NCI-H446 treated with DMSO at 0.1 percent for 48 hours (cell line): Measurements from ENCODE around the gene SYTL3.
"Not testable (repeated sequence)": the region's sequence is repeated elsewhere in the genome, so short reads cannot be mapped to it uniquely, and the experiment has no call there.

ENCODE experiments used
- DNase-seq: peaks from one replicate; lab custom pipeline; 2025; lab: John Stamatoyannopoulos, UW

SYTL3 gene

DNA sequence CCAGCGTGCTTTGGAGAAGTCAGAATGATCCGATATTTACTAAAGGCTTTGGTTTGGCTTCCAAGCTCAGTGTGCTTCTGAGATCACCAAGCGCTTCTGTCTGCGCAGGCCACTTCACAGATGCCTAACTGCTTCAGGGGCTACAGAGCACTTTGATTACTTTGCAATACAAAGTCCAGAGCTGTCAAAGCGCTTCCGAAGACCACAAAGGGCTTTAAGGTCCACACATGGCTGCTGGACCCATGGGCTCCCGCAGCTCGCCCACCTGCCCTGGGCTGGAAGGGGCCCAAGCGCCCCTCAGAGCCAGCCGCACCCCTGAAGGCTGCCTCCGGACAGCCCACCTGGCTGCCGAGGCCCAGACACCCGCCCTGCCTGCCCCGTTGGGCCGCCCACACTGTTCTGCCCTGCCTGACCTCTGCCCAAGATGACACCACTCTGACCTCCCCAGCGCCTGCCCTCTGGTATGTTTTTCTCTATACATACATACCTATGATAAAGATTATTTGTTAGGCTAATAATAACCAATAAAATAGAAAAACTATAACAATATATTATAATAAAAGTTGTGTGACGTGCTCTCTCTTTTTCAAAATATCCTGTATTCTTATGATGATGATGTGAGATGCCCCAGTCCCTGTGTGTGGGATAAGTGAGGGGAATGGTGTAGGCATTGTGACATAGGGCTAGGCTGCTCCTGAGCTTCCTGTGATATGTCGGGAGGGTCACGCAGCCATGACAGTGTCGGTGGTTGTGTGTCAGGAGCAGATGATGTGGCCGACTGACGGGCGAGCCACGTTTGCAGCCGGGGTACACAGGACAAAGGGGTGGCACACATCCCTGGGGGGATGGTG is 27.9 kb upstream of the SYTL3 start:
- no peak for DNase-seq

GRCh38 chr6:158622545-158623190 is 27.2 kb upstream of the SYTL3 start:
- DNase-seq: no peak

DNA sequence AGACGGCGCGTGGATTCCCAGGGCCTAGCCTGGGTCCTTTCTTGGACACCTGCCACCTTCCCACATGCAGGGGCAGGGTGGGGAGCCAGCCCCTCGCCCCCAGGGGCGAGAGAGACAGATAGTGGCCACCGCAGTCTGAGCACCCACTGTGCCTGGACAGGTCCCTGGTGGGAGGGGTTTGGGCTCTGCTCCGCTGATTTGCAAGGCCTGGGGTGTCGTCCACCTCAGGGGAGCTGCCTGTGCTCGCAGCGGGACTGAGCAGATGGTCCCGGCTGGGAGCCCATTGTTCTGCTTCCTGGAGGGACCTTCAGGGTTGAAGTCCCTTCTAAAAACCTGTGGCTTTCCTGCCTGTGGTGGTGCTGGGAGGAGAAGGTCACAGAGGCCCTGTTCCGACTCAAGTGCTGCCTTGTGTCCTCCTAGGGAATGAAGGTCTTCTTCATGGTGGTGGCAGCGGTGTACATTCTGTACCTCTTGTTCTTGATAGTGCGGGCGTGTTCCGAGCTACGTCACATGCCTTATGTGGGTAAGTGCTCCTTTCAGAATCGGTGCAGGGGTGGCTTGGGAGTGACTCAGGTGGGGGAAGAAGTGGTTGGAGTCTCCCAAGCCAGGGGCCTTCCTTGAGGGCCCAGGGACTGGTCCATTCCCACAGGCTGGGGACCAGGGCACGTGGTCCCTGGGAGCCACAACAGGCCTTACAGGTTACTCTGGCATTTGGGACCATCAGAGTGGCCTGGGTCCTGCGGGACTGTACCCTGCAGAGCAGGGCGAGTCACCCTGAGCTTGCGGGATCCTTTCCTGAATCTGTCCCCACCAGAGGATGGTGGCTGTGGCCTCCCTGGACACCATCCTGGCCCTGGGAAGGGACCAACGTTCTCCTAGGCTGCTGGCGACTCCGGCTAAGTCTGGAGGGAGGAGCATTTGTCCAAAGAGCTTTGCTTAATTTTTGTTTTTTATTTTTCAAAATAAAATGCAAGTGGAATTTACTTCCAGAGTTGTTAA is 24.9 kb upstream of the SYTL3 start:
- no peak for DNase-seq

DNA sequence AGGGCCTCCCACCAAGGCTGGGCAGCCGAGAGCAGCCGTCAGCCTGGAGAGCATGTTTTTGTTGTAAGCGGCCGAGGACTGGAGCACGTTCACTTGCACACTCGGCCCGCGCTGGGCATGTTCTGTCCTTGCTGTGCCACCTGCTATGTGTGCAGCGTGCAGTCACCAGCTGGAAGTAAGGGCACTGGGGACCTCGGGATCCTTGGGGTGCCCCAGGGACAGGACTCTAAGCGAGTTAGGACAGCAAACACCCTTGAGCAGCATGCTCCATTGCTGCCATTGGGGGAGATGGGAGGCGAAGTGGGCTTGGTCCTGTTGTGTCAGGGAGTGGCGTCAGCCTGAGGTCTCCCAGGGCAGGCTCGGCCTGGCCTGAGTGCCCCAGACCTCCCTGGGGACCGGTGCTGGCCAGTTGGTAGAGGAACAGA is 24.0 kb upstream of the SYTL3 start:
- no peak for DNase-seq

GRCh38 chr6:158626360-158627167 is 23.3 kb upstream of the SYTL3 start:
- DNase-seq: no peak

DNA sequence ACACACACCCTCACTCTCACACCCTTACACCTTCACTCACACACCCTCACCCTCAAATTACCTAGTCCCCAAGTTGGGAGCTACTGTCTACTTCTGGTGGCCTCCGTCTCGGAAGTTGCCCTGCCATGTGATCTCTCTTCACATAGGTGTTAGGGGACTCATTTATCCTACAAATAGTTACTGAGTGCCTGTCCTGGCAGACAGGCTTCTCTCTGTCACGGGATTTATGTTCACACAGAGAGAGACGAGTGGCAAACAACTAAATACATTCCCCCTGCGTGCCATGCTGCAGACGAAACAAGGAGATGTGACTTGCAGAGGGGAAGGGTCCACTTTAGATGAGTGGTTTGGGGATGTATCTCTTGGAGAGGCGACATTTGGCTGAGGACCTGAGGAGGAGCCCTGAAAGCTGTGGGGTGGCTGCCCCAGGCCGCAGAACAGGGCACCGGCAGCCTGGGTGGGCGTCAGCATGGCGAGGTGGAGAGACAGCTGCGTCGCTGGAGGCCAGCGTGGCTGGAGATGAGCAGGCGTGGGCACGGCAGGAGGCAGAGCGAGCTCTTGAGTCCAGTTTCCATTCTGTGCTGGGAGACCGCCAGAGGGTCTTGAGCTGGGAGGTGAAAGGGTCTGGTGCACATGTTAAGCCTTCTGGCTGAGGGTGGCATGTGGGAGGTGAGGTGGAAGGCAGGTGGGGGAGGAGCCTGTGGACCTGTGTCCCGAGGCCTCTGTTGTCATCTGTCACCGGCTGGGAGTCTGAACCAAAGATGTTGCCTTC is 22.5 kb upstream of the SYTL3 start:
- DNase-seq: no peak

DNA sequence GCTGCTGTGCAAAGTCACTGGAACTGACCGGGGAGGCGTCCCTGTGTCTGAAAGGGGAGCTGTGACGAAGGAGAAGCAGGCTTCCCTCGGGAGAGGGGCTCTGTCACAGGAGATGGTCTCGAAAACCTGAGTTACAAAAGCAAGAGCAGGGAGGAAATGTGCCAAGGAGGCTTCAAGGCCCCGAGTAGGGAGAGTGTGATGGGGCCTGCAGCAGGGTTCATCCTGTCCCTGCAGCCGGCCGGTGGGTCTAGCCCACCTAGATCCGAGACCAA is 22.0 kb upstream of the SYTL3 start:
- no peak for DNase-seq

DNA sequence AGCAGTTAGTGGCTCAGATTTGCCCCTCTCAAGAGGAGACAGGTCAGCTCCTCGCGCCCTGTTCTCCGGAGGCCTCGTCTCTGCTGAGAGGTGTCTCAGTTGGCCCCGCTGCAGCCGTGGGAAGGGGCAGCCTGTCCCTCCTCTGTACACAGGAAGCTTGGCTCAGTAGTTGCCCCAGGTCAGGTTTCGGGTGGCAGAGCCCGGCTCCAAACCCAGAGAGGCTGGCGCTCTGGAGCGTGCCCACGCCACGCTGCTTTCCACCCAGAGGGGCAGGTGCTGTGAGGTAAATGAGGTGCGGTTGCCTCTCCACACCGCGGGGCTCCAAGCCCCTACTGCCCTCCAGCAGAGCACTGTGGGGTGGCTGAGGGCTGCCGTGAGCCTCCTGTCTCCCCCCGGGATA is 21.3 kb upstream of the SYTL3 start:
- DNase-seq: no peak

- no peak for DNase-seq
Measured at GRCh38 chr6:158629367-158630221, 20.3 kb upstream of the SYTL3 start.

GRCh38 chr6:158630938-158631616 is 18.8 kb upstream of the SYTL3 start:
- no peak for DNase-seq

DNA sequence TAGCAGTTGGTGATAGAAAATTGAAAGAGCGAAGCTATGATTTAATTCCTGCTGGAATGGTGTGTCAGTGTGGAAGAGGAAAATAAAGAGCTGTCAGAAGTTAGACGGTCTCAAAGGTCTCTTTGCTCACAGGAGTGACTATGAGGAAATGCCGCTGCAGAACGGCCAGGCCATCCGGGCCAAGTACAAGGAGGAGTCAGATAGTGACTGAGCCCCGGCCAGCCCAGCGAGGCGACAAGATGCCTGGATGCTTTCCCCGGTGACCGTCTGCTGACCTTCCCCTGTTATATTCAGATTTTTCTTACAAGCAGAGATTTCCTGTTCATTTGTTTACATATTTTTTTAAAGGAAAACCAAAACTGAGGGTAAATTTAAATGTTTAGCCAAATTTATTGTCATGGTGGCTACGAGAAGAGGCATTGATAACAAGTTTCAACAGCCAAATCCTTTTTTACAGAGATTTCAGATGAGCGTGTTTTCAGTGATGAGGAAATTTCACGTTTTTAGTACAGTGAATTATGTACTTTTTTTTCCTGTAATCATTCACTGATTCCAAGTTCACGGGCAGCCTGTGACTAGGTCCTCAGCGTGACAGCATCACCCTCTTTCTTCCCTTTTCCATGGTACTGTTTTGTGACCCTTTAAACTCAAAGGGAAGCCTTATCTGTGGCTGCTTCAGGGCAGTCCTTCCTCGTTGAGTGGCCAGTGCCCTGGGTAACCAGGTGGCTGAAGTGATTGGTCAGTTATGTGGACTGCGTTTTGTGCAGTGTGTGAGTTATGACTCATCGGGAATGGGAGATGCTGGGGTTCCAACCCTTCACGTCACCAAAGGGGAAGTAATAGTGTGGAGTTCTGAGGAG is 17.9 kb upstream of the SYTL3 start:
- no peak for DNase-seq

DNA sequence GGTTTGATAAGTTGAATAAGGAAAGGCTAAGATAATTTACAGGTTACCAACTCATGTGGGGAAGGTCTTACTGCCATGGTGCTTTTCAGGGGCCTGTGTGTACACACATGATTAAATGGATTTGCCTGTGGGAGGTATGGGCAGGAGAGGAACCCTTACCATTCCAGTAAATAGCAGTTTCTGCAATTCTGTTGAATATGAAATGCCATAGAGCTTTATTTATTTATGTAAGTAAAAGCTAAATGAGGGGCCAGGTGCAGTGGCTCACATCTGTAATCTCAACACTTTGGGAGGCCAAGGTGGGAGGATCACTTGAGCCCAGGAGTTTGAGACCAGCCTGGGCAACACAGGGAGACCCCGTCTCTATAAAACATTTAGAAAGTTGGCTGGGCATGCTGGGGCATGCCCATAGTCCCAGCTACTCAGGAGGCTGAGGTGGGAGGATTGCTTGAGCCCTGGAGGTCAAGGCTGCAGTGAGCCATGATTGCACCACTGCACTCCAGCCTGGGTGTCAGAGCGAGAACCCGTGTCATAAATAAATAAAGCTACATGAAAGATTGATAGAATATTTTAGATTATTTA is 17.2 kb upstream of the SYTL3 start:
- DNase-seq: not testable (repeated sequence)

GRCh38 chr6:158633127-158633526 is 16.7 kb upstream of the SYTL3 start:
- no peak for DNase-seq

DNA sequence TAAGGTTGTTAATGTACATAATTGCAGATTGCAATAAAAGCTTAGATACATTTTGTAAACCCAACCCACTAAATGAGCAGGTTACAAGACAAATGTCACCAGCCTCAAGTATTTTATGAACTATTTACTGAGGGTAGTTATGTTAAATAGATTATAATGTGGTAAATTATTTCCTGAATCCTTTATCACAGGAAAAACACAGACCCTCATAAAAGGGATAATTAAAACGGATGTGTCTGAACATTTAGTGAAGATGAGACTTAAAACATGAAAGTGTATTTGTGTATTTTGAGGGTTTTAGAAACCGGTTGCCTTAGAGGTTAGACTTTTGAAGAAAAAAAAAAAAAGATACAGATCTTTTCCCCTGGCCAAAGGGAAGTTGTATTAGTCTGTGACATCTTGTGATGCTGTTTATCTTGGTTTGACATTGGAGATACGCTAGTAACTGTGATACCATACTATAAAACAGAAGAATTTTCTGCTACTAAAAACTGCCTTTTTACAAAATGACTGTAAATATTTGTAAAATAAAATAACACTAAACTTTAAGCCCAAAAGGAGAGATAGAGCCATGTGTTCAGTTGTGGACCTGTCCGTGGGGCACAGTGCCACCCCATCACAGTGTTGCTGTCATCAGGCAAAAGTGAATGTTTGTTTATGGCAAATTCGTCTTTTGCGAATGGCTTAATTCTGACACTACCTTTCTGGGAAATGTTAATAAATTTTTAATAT is 15.0 kb upstream of the SYTL3 start:
- DNase-seq: no peak

DNA sequence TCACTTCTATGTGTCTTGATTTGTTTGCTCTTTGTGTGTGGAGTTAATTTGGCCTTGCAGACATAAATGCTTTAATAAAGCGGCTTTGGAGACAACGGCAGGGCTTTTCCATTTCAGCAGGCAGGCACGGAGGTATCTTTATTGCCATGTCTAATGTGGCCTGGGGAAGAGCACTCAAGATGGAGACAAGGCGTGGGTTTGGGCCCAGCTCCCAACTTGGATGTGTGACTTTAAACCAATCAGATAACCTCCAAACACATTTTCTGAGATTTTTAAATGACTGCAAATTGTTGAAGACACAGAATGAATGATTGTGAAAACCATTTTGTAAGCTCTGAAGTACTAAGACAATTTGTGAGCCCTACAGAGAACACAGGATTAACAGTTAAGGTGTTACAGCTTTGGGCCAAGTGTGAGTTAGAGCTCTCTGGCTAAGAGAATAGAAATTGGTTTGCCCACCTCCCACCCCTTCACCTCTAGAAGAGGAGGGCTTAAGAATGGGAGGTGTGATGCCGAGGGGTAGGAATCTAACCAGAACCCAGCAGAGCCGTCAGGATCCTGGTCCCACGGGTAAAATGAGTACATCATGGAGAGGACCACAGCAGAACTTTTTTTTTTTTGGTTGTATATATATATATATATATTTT is 14.3 kb upstream of the SYTL3 start:
- no peak for DNase-seq

GRCh38 chr6:158636778-158637177 is 13.1 kb upstream of the SYTL3 start:
- DNase-seq: no peak

DNA sequence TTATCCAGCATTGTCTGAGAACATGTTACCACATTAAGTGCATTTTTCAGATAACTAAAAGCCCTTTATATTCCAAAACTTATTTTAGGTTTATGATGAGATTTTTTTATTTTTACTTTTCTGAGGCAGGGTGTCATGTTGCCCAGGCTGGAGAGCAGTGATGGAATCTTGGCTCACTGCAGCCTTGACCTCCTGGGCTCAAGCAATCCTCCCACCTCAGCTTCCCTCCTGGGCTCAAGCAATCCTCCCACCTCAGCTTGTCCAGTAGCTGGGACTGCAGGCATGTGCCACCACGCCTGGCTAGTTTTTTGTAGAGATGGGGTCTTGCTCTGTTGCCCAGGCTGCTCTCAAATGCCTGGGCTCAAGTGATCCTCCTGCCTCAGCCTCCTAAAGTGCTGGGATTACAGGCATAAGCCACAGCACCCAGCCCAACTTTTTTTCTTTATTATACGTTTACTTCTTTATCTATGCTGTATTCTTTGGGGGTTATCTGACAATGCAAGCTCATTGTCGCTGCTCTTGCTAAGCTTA is 11.5 kb upstream of the SYTL3 start:
- no peak for DNase-seq
